Activated effector memory CD4-positive, alpha-beta T cell treated with anti-CD3 and anti-CD28 coated beads, Interleukin-2, amount 50 U/mL, for 16 hours (primary cell): ENCODE measurements around the gene PLGRKT.
"Not testable (repeated sequence)": the region's sequence is repeated elsewhere in the genome, so short reads cannot be mapped to it uniquely, and the experiment has no call there.

Source experiments
- DNase-seq: peaks from one replicate; pipeline ENCODE4 v3.0.0-alpha.2; 2020

The PLGRKT gene

GRCh38 chr9:5375091-5375490 is 62.6 kb downstream of the PLGRKT start:
- peak; percentile 65 for DNase-seq

- no peak for DNase-seq
These were observed 73.3 kb downstream of the PLGRKT start for GRCh38 chr9:5364294-5365024.

- DNase-seq, result no peak
These were observed 76.3 kb downstream of the PLGRKT start for GRCh38 chr9:5361326-5362010.

GRCh38 chr9:5360341-5360740 is 77.4 kb downstream of the PLGRKT start:
- no peak for DNase-seq

GRCh38 chr9:5357431-5358105 is 80.2 kb downstream of the PLGRKT start:
- DNase-seq, result no peak

- DNase-seq, result no peak
These were observed 81.9 kb downstream of the PLGRKT start for GRCh38 chr9:5355817-5356216.

GRCh38 chr9:5355226-5355625 is 82.5 kb downstream of the PLGRKT start:
- no peak for DNase-seq

GRCh38 chr9:5354184-5354583 is 83.5 kb downstream of the PLGRKT start:
- DNase-seq, result no peak

- no peak for DNase-seq
These were observed 85.0 kb downstream of the PLGRKT start for GRCh38 chr9:5352637-5353248.

- DNase-seq, result peak; percentile 67
These were observed 98.4 kb downstream of the PLGRKT start, which contains the start of gene RLN1 for GRCh38 chr9:5338992-5339981. RLN1 (minus strand) TSS chr9:5339876; CDS start chr9:5339746, 130 bp downstream.

- peak; percentile 64 for DNase-seq
These were observed 101.0 kb downstream of the PLGRKT start for GRCh38 chr9:5336688-5337087.

- not testable (repeated sequence) for DNase-seq
These were observed 106.4 kb downstream of the PLGRKT start for GRCh38 chr9:5331276-5331675.

GRCh38 chr9:5326893-5327548 is 110.7 kb downstream of the PLGRKT start:
- peak; percentile 70 for DNase-seq

GRCh38 chr9:5326187-5326586 is 111.5 kb downstream of the PLGRKT start:
- no peak for DNase-seq

GRCh38 chr9:5321601-5322000 is 116.1 kb downstream of the PLGRKT start:
- DNase-seq, result not testable (repeated sequence)

- no peak for DNase-seq
These were observed 116.7 kb downstream of the PLGRKT start for GRCh38 chr9:5321058-5321457.

GRCh38 chr9:5316406-5316805 is 121.3 kb downstream of the PLGRKT start:
- not testable (repeated sequence) for DNase-seq

- DNase-seq, result no peak
These were observed 122.4 kb downstream of the PLGRKT start for GRCh38 chr9:5315187-5315923.

- DNase-seq, result no peak
These were observed 126.9 kb downstream of the PLGRKT start for GRCh38 chr9:5310851-5311250.
